ENCODE measurements around the gene RMDN3.

Gene RMDN3

GRCh38 chr15:40722354-40722753, 32.7 kb downstream of the RMDN3 start:
- H3K4me1 ChIP-seq (ENCODE audit: insufficient read depth, low read length, poor library complexity, severe bottlenecking), result no peaks in the 10 kb centered on the region
- H4K20me1 ChIP-seq (ENCODE audit: insufficient read depth, low read length, poor library complexity, severe bottlenecking), result no peaks in the 10 kb centered on the region
- H3K4me2 ChIP-seq (ENCODE audit: low read depth, low read length, poor library complexity, severe bottlenecking), result no peak overlapping the region
- no peak overlapping the region for H2AFZ ChIP-seq (ENCODE audit: low read length)
- no peaks in the 10 kb centered on the region for H3K9me2 ChIP-seq (replicated peaks; ENCODE audit: low read depth, low read length)
- H3F3A ChIP-seq (ENCODE audit: low read depth), result peaks cover 4% of the 10 kb centered on the region; the same call in 1 of the 2 replicates
- no peaks in the 10 kb centered on the region for H3K9me3 ChIP-seq (ENCODE audit: insufficient read depth, low read depth, low read length)
- no peak overlapping the region for H3K9ac ChIP-seq (ENCODE audit: low read depth, low read length, poor library complexity, severe bottlenecking)
- H3K27me3 ChIP-seq (ENCODE audit: insufficient read depth, low read length, poor library complexity, severe bottlenecking), result no peaks in the 10 kb centered on the region
- no peak for TF ChIP-seq EZH2phosphoT487 (IDR thresholded peaks at IDR 0.05; ENCODE audit: borderline replicate concordance)
- TF ChIP-seq, protein P1, sequence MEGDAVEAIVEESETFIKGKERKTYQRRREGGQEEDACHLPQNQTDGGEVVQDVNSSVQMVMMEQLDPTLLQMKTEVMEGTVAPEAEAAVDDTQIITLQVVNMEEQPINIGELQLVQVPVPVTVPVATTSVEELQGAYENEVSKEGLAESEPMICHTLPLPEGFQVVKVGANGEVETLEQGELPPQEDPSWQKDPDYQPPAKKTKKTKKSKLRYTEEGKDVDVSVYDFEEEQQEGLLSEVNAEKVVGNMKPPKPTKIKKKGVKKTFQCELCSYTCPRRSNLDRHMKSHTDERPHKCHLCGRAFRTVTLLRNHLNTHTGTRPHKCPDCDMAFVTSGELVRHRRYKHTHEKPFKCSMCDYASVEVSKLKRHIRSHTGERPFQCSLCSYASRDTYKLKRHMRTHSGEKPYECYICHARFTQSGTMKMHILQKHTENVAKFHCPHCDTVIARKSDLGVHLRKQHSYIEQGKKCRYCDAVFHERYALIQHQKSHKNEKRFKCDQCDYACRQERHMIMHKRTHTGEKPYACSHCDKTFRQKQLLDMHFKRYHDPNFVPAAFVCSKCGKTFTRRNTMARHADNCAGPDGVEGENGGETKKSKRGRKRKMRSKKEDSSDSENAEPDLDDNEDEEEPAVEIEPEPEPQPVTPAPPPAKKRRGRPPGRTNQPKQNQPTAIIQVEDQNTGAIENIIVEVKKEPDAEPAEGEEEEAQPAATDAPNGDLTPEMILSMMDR (conservative IDR thresholded peaks at IDR 0.05; ENCODE audit: low read length), result no peak
- no peaks in the 10 kb centered on the region for H3K79me2 ChIP-seq (ENCODE audit: insufficient read depth, low read length)
- peaks cover 65% of the 10 kb centered on the region for H3K36me3 ChIP-seq (ENCODE audit: insufficient read depth, low read length)
- H3K4me3 ChIP-seq (ENCODE audit: low read length, poor library complexity, severe bottlenecking), result no peak overlapping the region

DNA sequence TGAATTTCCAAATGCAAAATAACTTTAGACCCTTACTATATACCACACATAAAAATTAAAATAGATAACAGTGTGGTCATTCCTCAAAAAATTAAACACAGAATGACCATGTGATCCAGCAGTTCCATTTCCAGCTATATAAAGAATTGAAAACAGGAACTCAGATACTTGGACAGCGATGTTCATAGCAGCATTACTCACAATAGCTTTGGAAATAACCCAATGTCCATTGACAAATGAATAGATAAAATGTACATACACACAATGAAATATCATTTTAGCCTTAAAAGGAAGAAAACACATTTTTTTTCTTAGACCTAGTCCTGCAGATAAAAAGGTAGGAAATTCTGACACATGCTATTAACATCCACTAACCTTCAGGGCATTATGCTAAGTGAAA, 33.4 kb downstream of the RMDN3 start:
- H3K4me2 ChIP-seq (ENCODE audit: low read depth, low read length, poor library complexity, severe bottlenecking), result no peak overlapping the region
- H3K36me3 ChIP-seq (ENCODE audit: insufficient read depth, low read length), result peaks cover 69% of the 10 kb centered on the region
- no peaks in the 10 kb centered on the region for H4K20me1 ChIP-seq (ENCODE audit: insufficient read depth, low read length, poor library complexity, severe bottlenecking)
- H2AFZ ChIP-seq (ENCODE audit: low read length), result no peak overlapping the region
- no peaks in the 10 kb centered on the region for H3K79me2 ChIP-seq (ENCODE audit: insufficient read depth, low read length)
- no peaks in the 10 kb centered on the region for H3K27me3 ChIP-seq (ENCODE audit: insufficient read depth, low read length, poor library complexity, severe bottlenecking)
- no peaks in the 10 kb centered on the region for H3K9me3 ChIP-seq (ENCODE audit: insufficient read depth, low read depth, low read length)
- no peak overlapping the region for H3K9ac ChIP-seq (ENCODE audit: low read depth, low read length, poor library complexity, severe bottlenecking)
- H3K9me2 ChIP-seq (replicated peaks; ENCODE audit: low read depth, low read length), result no peaks in the 10 kb centered on the region
- TF ChIP-seq, protein P1 (conservative IDR thresholded peaks at IDR 0.05; ENCODE audit: low read length), result no peak
- no peak for TF ChIP-seq EZH2phosphoT487 (IDR thresholded peaks at IDR 0.05; ENCODE audit: borderline replicate concordance)
- H3K4me3 ChIP-seq (ENCODE audit: low read length, poor library complexity, severe bottlenecking), result no peak overlapping the region
- H3F3A ChIP-seq (ENCODE audit: low read depth), result peaks cover 4% of the 10 kb centered on the region; the same call in 1 of the 2 replicates
- no peaks in the 10 kb centered on the region for H3K4me1 ChIP-seq (ENCODE audit: insufficient read depth, low read length, poor library complexity, severe bottlenecking)

GRCh38 chr15:40716165-40716564, 38.9 kb downstream of the RMDN3 start:
- Histone ChIP-seq H3K4me2 (ENCODE audit: low read depth, low read length, poor library complexity, severe bottlenecking) (no peak overlapping the region), H3K9me3 (ENCODE audit: insufficient read depth, low read depth, low read length) (no peaks in the 10 kb centered on the region), H3K4me3 (ENCODE audit: low read length, poor library complexity, severe bottlenecking) (no peak overlapping the region), H2AFZ (ENCODE audit: low read length) (no peak overlapping the region), H3K9me2 (replicated peaks; ENCODE audit: low read depth, low read length) (no peaks in the 10 kb centered on the region), H3F3A (ENCODE audit: low read depth) (no peaks in the 10 kb centered on the region), H3K27me3 (ENCODE audit: insufficient read depth, low read length, poor library complexity, severe bottlenecking) (no peaks in the 10 kb centered on the region), H3K4me1 (ENCODE audit: insufficient read depth, low read length, poor library complexity, severe bottlenecking) (no peaks in the 10 kb centered on the region), H3K36me3 (ENCODE audit: insufficient read depth, low read length) (peaks cover 64% of the 10 kb centered on the region), H3K9ac (ENCODE audit: low read depth, low read length, poor library complexity, severe bottlenecking) (no peak overlapping the region), H4K20me1 (ENCODE audit: insufficient read depth, low read length, poor library complexity, severe bottlenecking) (no peaks in the 10 kb centered on the region), H3K79me2 (ENCODE audit: insufficient read depth, low read length) (no peaks in the 10 kb centered on the region)
- TF ChIP-seq, protein P1 (conservative IDR thresholded peaks at IDR 0.05; ENCODE audit: low read length), result no peak
- TF ChIP-seq EZH2phosphoT487 (IDR thresholded peaks at IDR 0.05; ENCODE audit: borderline replicate concordance), result no peak

All from Loucy (cell line).